GM12892 (cell line): ENCODE results near the gene ANXA5.

Source experiments
- POLR2A ChIP-seq: IDR thresholded peaks from 2 replicates; pipeline ENCODE4 v1.6.1; 2011; ENCODE audit warnings: low read depth, low read length, control low read depth
- POLR2AphosphoS5 ChIP-seq: IDR thresholded peaks from 2 replicates; pipeline ENCODE4 v1.6.1; 2011; ENCODE audit warnings: low read depth, low read length, control low read depth

- TF ChIP-seq POLR2AphosphoS5, result no peak
- TF ChIP-seq POLR2A, result no peak
These were observed 2.9 kb downstream of the ANXA5 start for GRCh38 chr4:121693886-121694285.
